Measurements from ENCODE around the gene DISC1.

GRCh38 chr1:232074265-232074664, 447.7 kb downstream of the DISC1 start:
- TF ChIP-seq CTCF (conservative IDR thresholded peaks at IDR 0.05; ENCODE audit: low read depth, low read length) (no peak), EZH2 (IDR thresholded peaks at IDR 0.05; ENCODE audit: borderline replicate concordance, low read depth, low read length, poor library complexity, severe bottlenecking) (no peak)
